ENCODE data around the gene LILRB1.

DNA sequence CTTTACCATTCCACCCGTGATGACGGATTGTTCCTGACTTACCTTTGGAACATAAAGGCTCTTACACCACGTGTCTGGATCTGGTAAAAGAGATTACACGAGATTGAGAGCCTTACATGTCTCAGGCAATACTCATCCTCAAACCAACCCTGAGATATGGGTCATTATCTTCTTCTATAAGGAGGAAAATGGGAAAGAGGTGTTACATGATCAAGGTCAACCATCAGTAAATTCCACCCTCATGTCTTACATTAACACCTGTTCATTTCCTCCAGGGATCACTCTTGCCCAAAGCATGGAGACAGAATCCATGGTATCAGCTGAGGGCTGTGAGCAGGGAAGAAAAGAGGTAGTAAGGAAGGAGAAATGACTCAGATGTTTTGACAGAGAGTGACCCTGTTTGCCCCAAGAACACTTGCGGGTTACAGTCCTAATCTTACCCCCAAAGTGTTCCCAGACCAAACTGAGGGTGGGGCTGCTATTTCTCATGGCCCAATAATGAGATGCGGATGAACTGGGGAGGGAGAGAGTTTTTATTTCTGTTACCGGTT lies 52.1 kb downstream of the LILRB1 start:
- TF ChIP-seq, protein P1, sequence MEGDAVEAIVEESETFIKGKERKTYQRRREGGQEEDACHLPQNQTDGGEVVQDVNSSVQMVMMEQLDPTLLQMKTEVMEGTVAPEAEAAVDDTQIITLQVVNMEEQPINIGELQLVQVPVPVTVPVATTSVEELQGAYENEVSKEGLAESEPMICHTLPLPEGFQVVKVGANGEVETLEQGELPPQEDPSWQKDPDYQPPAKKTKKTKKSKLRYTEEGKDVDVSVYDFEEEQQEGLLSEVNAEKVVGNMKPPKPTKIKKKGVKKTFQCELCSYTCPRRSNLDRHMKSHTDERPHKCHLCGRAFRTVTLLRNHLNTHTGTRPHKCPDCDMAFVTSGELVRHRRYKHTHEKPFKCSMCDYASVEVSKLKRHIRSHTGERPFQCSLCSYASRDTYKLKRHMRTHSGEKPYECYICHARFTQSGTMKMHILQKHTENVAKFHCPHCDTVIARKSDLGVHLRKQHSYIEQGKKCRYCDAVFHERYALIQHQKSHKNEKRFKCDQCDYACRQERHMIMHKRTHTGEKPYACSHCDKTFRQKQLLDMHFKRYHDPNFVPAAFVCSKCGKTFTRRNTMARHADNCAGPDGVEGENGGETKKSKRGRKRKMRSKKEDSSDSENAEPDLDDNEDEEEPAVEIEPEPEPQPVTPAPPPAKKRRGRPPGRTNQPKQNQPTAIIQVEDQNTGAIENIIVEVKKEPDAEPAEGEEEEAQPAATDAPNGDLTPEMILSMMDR (IDR thresholded peaks at IDR 0.05 in 8 of 11, conservative IDR thresholded peaks at IDR 0.05 in 3 of 11), result no peak
- TF ChIP-seq POLR2AphosphoS5 (IDR thresholded peaks at IDR 0.05), result no peak
